Astrocyte (in vitro differentiated cells and primary cell): ENCODE data around the gene UNC5A.

Experiments used
- CTCF ChIP-seq: IDR thresholded peaks from 2 replicates; pipeline ENCODE4 v1.5.1; 2011; ENCODE audit warnings: low read depth, mild to moderate bottlenecking, inconsistent platforms, low read length, moderate library complexity; ENCODE audit not compliant: insufficient read depth
- EZH2 ChIP-seq: IDR thresholded peaks from 2 replicates; pipeline ENCODE4 v1.6.1; 2012; ENCODE audit warnings: mild to moderate bottlenecking, low read length, inconsistent platforms; ENCODE audit not compliant: insufficient read depth

GRCh38 chr5:176881816-176882566 lies 71.6 kb downstream of the UNC5A start:
- TF ChIP-seq CTCF (no peak), EZH2 (no peak)
